ENCODE results near the gene CACNG6.

Gene CACNG6

GRCh38 chr19:54047616-54048015 is 56.2 kb downstream of the CACNG6 start:
- DNase-seq (ENCODE audit: low read depth) = no peak
